AG09319 (cell line): ENCODE data around the gene PAPOLB.

Source experiments
- DNase-seq: peaks from one replicate; pipeline ENCODE4 v3.0.0-alpha.2; 2010; ENCODE audit warnings: low read depth; ENCODE audit errors: extremely low read depth
- CTCF ChIP-seq: IDR thresholded peaks from 2 replicates; pipeline ENCODE4 v1.5.1; 2011; ENCODE audit warnings: low read depth, mild to moderate bottlenecking, inconsistent platforms, low read length, moderate library complexity

PAPOLB gene

GRCh38 chr7:4820405-4820966, 41.3 kb downstream of the PAPOLB start:
- no peak for TF ChIP-seq CTCF
- no peak for DNase-seq

GRCh38 chr7:4819560-4820404, 42.0 kb downstream of the PAPOLB start:
- DNase-seq: no peak
- no peak for TF ChIP-seq CTCF

- TF ChIP-seq CTCF: no peak
- no peak for DNase-seq
Observed at GRCh38 chr7:4818000-4818794, 43.6 kb downstream of the PAPOLB start.

GRCh38 chr7:4817178-4817901, 44.5 kb downstream of the PAPOLB start:
- no peak for DNase-seq
- TF ChIP-seq CTCF: no peak

- no peak for DNase-seq
- TF ChIP-seq CTCF: no peak
Observed at GRCh38 chr7:4816419-4817080, 45.3 kb downstream of the PAPOLB start.

GRCh38 chr7:4815609-4816418, 46.0 kb downstream of the PAPOLB start:
- TF ChIP-seq CTCF: no peak
- DNase-seq: no peak
